Left ventricle myocardium superior (tissue), 1 donor: ENCODE data around the gene NWD2. TPM values are rescaled to one million over a fixed set of nuclear protein-coding genes. Genes with fewer than 3 reads are reported as not detected.

Experiments
- ATAC-seq: fragments of 200-7000 bp; cut with Tn5 transposase; one replicate; pipeline ENCODE4 v1.9.1; 2020; ENCODE audit warnings: mild to moderate bottlenecking, moderate library complexity
- DNase-seq: peaks from one replicate; pipeline ENCODE4 v3.0.0-alpha.2; 2020
- intact Hi-C: fragments of 100-400 bp; cut with micrococcal nuclease; formaldehyde crosslinking; loops from one replicate; pipeline ENCODE4 v1.11.0; 2022
- total RNA-seq: library from RNA; stranded (reverse); fragmentation: NEBNext Ultra II Directional; extraction: Animal tissue kit (Norgen Biotek cat#: 25700); gene quantifications from one replicate; pipeline ENCODE4 v1.2.1, GENCODE V29; 2021
- donor health status: DM: no; HTN: yes; CAD: no; lungs with severe emphysema.

Gene NWD2
- total RNA-seq, 1 donor from 2014 or later, result not detected

DNA sequence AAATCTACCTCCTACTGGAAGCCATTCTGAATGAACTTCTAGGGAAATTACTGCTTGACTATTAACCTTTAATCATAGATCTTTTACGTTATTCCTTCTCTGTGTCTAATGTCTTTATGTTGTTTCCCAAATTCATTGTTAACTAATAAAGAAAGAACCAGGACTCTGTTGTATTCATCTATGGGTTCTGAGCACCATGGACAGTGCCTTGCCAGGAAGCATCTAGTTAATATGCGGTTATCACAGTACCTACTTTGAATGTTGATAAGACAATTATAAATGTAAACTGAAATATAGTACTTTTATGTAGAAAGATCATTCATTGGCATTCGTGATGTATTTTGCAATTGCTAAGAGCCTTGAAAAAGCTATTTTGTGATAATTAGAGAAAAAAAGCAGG, 23.8 kb downstream of the NWD2 start:
- ATAC-seq, result no peak
- no peak for DNase-seq
- intact Hi-C loops, result no loop called here

DNA sequence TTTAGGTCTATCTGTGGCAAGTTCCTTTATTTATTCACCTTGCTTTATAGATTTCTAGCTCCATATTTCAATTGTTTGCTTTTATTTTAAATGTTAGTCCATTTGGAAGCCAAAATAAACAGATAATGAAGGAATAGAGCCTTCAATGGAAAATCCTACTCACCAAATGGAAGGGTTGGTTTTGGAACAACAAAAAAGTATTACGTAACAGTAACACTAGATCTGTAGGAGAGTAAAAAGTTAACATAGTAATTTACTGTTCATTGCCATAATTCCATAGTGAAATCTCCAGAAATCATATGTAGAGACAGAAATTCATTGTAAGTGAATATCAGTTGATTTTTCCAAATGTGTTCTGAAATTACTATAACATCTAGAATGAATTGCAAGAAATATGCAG, 34.6 kb downstream of the NWD2 start:
- DNase-seq, result no peak
- intact Hi-C loops, result no loop called here
- ATAC-seq, result no peak

DNA sequence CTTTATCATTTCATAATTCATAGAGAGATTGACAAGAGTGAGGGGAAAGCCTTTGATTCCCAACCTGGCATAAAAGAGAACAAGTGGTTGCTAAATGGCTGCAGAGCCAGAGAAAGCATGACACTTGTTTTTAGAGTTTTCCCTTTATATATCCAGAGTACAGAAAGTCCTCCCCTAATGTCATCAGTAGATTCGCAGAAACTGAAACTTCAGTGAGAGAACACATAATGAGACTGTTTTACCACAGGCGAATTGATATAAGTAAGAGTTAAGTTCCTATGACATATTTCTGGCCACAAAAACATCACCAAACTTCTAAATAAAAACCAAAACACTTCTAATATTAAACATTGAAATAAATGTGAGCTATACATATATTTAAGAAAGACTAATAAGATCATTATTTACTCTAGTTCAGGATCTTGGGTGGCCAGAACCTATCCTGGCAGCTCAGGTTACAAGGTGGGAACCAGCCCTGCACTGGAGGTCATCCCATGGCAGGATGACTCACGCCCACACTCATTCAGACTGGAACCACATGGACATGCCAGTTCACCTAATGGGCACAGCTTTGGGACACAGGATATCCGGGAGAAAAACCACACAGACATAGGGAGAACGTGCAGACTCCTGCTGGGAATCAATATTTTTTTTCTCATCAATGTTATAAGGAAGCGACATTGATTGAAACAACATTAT, 35.5 kb downstream of the NWD2 start:
- intact Hi-C loops, result no loop called here
- ATAC-seq (no peak), DNase-seq (no peak)

DNA sequence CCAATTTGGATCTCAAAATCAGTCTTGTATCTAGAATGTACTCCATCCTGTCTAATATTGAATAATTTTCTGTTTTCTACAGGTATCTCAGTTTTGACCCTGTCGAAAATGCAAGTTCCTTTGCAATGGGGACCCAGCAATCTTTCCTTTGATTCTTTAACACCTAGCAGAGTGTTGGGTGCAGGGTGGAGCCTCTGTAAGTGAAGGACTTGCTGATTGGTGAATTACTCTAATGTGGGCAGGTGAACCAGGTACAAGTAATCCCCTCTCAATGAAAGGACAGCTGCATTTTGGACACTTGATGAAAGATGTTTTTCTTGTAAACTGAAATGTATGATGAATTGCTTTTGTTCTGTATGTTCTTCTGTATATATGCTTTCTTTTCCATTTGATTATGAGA, 54.9 kb downstream of the NWD2 start:
- intact Hi-C loops, result no loop called here
- DNase-seq (no peak), ATAC-seq (no peak)

DNA sequence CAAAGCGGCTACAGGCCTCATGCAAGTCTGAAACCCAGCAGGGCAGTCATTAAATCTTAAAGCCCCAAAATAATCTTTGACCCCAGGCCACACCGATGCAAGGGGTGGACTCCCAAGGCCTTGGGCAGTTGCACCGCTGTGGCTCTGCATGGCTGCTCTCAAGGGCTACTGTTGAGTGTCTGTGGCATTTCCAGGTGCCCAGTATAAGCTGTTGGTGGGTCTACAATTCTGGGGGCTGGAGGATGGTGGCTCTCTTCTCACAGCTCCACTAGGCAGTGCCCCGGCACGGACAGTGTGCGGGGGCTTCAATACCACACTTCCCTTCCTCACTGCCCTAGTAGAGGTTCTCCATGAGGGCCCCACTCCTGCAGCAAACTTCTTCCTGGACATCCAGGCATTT, 60.1 kb downstream of the NWD2 start:
- ATAC-seq (no peak), DNase-seq (no peak)
- intact Hi-C loops, result no loop called here

DNA sequence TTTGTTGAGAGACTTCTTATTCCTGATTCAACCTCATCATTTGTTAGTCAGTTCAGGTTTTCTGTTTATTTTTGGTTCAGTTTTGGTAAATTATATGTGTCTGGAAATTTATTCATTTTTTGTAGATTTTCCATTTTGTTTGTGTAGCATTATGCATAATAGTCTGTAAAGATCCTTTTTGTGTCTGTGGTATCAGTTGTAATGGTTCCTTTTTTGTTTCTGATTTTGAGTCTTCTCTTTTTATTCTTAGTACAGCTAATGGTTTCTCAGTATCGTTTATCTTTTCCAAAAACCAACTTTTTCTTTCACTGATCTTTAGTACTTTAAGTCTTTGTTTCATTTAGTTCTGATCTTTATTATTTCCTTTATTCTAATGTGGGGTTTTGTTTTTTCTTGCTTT, 61.4 kb downstream of the NWD2 start:
- no peak for DNase-seq
- intact Hi-C loops, result no loop called here
- no peak for ATAC-seq

DNA sequence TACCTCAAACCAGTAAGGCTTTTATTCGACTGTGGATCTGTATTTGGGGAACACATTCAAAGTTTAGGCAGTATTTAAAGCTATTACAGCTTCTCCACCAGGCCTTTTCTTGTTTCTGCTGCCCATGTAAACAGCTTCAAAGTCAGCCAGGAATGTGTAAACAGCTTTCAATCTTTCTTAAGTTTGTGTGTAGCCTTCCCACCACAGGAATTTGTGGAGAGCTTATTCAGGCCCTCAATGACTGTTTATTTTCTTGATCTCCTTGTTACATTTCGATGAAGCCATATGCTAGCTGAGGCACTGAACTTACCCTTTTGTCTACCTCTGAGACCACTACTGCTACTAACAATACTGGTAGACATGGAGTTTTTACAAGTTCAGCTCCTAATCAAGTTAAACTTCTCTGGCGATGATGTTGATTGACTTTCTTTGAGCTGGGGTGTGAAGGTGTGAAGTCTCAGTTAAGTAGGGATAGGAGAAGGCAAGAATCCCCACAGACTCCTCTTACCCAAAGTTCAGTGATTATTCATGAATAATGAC, 72.6 kb downstream of the NWD2 start:
- DNase-seq (no peak), ATAC-seq (no peak)
- intact Hi-C loops, result no loop called here

DNA sequence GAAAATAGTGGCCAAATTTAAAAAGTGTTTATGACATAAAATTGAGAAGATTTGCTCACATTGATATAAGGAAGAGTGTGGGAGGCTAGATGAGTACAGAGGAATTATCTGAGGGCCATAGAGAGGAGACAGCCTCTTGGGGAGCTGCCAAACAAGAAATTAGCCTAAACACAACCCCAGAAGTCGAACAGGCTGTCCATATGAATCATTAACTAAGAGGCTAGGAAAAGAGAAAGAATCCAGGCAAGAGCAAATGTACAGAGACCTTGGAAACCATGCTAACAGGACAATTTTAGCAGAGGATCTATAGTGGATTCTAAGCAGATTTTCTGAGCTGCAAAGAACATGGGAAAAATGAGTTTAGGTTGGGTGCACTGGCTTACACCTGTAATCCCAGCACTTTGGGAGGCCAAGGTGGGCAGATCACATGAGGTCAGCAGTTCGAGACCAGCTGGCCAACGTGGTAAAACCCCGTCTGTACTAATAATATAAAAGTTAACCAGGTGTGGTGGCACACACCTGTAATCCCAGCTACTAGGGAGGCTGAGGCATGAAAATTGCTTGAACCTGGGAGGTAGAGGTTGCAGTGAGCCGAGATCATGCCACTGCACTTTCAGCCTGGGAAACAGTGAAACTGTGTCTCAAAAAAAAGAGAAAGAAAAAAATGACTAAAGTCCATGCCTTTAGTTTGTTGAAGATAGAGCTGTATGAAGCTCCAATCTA, 76.1 kb downstream of the NWD2 start:
- ATAC-seq (no peak), DNase-seq (no peak)
- intact Hi-C loops, result no loop called here

DNA sequence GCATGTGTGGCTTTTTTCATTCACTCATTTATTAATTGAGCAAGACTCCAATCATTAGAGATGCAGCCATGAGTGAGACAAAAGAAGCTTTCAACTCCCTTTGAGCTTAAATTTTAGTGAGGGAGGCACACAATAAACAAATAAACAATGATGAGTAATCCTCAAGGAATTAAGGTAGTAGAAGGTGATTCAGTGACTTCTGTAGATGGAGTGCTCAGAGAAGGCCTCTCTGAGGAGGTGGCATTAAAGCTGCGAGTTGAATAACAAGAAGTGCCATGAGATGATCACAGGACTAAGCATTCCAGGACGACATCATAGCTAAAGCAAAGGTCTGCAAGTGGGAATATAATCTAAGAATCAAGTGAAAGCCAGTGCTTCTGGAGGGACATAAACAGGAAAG, 77.6 kb downstream of the NWD2 start:
- ATAC-seq, result no peak
- intact Hi-C loops, result no loop called here
- no peak for DNase-seq

DNA sequence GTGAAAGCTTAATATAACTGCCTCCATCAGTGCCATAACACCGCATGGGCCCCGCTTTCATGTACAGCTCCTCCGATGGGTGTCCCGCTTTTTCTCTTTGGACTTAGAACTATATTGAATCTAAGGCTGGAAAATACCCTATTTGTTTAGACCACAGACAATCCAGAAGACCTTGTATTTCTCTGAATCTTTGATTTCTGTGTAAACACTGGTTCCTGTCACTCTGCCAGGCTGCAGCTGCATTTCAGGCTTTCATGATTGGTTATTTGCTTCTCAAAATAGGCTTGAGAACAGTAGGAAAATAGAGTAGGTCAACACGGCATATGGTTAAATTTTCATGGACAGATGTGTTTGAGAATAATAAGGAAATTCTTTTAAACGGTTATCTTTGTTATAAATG, 80.0 kb downstream of the NWD2 start:
- ATAC-seq (no peak), DNase-seq (no peak)
- intact Hi-C loops, result no loop called here

DNA sequence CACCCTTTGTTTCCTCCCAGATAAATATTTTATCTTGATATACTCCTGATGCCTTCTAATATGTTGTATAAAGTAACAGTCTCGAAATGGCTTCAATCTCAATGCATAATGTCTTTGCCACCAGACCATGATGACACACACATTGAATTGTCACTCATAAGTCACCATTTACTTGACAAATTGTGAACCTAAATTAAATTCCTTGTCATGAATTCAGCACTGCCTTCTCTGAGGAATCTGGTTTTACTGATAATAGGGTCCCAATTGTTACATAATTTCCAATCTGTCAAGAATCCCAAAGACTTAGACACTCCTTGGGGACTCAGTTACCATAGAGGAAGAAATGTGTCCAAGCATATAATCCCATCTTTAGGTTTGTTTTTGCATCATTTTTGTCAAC, 82.3 kb downstream of the NWD2 start:
- intact Hi-C loops, result no loop called here
- ATAC-seq (no peak), DNase-seq (no peak)

DNA sequence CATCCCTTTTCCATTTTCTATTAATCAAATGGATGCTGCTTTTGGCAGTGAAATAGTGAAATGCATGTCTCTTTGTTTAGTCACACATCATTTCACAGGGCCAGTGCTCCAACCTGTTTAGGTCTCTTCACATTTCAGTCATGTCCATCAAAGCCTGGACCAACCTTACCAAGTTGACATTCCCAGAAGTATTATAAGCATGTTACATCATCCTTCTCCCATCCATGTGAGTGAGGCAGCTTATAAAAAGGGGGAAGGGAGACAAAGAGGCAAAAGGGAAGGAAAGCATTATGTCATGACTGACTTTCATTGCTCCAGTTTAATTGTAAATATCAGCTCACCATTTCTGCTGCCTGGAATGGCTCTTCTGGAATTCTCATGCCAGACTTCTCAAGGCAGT, 94.4 kb downstream of the NWD2 start:
- intact Hi-C loops, result no loop called here
- DNase-seq (no peak), ATAC-seq (no peak)

DNA sequence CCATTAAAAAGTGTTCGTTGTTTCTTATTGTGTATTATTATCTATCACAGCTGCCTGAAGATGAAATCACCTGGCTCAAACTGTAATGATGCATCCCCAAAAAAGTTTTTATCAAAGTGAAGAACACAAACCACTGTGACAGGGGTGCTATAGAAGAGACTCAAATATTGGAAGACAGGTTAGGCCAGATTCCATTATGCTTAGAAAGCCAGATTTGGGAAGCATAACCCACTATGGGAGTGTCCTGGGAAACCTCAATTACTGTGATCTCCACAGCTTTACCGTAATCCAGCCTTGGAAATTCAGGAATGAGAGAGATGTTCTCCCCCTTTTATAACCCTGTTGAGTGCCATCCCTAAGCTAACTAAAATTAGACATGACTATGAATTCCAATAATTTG, 114.2 kb downstream of the NWD2 start:
- no peak for DNase-seq
- ATAC-seq, result no peak
- intact Hi-C loops, result no loop called here

DNA sequence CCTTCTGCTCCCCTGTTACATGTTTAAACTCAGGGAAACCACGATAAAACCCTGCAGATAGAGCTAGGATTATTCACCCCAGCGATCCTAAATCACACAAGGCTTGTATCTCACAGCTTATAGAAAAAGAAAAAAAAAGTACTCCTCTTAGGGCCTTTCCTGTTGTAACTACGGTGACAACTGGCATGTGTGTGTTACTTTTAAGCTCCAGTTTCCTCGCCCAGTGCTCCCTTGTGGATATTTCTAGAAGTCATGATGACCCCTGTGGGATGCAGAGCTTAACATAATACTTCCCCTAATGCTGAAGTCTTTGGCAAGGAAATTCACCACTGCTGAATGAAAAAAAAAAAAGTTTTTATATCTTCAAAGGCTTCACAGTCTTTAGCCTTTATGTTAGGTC, 114.7 kb downstream of the NWD2 start:
- intact Hi-C loops, result no loop called here
- DNase-seq, result no peak

DNA sequence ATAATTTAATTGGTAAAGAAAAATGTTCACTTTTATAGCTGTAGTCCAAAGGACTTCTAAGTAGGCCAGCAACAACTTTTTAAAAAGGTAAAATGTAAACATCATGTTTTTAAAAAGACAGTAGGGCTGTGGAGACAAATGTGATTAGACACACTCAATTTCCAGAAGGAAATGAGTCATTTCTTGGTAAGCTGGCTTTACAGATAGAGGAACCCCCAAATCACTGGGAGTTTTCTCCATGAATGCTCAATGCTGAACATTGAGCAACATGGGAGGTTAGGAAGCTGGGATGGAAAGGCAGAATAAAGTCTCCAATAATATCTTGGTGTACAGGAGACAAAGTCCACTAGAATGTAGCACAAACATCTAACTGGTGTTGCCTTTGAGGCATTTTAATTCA, 121.3 kb downstream of the NWD2 start:
- DNase-seq, result no peak
- intact Hi-C loops, result no loop called here
- ATAC-seq, result no peak

More for the DNA sequence above, 114.7 kb downstream of the NWD2 start:
- ATAC-seq, result no peak

DNA sequence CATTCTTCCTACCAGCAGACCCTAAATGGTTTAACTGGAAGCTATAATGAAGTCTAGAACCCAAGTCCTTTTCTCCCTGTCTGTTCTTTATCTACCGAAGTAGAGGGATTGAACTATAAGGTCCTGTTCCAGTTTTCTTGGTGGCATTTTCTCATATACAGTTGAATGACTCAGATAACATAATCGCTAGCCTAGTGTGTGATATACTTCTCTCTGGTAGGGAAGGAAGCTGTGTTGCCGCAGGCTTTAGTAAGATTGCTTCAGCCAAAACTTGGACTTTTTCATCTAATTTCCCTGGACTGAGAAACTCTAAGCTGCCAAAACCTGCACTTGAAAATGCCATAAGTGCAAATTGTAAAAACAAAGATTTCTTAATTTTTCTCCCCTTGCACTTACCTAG, 123.4 kb downstream of the NWD2 start:
- intact Hi-C loops, result no loop called here
- ATAC-seq, result no peak

DNA sequence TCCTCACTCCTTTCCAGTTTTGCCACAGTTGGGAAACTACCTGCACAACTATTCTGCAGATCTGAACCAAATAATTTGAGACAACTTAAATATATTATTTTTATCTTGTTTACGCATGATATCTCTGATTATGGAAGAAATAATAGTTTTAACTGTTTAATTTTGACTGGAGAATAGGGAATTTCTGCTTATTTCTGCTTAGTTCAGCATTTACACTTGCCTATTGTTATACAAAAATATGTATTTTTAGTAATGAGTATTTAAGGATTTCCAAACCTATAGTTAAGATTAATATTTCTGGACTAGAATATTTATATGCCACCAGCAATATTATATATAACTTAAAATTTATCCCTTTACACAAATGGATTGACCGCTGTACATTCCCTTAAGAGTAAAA, 125.5 kb downstream of the NWD2 start:
- no peak for DNase-seq
- intact Hi-C loops, result no loop called here
- no peak for ATAC-seq

More for the DNA sequence above, 123.4 kb downstream of the NWD2 start:
- no peak for DNase-seq

DNA sequence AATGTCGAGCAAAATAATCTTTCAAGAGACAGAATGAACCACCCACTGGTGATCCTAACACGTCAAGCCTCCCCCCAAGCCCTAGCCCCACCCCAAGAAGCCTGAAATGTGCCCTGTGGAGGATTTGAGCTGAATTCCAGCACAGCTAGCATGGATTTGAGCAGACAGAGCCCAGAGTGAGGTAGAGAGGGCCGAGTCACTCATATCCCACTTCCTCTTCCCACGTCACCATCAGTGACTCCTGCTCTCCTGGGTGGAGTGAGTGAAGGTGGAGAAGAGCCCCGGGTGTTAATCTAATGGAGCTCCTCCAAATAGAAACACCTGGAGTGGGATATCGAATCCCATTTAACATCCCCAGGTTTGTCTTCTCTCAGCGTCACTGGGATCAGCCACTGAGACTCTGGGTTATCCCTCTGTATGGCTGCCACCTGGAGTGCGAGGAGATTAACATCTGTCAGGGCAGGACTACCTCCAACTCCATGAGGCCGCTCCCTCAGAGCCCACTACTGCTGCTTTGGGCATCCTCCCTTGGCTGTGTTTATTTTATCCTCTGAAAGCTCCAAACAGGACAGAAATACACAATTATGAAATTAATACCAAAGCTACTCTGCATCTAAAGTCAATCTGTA, 136.6 kb downstream of the NWD2 start:
- intact Hi-C loops, result no loop called here
- no peak for ATAC-seq
- no peak for DNase-seq

DNA sequence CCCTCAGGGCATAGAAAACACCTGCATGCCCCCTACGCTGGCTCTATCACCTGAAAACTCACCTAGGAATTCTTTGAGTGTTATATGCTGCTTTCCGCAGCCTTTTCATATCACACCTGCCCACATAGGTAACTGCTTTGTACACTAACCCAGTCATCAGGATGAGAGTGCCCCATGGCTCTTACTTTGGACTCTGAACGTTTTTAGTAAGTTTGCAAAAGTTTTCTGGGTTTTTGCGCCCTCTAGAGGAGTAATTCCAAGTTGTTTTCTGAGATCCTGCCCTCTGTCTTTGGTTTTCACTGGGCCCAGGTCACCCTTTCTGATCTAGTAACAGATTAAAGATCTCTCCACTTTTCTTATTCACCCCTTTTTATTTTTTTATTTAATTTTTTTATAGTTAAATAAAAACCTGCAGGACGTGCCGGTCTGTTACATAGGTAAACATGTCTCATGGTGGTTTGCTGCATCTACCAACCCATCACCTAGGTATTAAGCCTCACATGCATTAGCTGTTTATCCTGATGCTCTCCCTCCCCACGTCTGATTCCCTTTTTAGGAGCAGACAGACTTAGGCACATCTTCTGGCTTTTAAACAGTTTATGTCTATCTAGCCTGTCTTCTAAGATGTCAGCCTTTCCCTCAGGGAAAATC, 139.2 kb downstream of the NWD2 start:
- intact Hi-C loops, result no loop called here
- DNase-seq (no peak), ATAC-seq (no peak)

DNA sequence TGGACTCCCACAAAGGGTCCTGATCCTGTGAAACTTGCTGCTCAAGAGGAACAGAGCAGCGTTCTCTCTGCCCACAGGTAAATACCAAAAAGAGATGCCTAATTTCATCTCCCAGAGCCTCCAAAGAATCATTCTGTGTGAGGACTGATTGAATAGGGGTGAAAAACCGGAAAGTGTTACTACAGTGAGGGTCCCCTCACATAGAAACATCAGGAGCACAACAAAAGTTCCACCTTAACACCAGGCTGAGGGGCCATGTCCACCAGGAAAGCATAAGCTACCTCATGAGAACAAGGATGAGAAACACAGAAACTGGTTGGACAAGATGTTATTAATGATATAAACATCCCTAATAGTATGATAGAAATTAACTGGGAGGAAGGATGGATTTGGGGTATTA, 140.9 kb downstream of the NWD2 start:
- DNase-seq (no peak), ATAC-seq (no peak)
- intact Hi-C loops, result no loop called here
